ENCODE measurements around the gene KSR2.
"Not testable (repeated sequence)": the region's sequence is repeated elsewhere in the genome, so short reads cannot be mapped to it uniquely, and the experiment has no call there.

The KSR2 gene

DNA sequence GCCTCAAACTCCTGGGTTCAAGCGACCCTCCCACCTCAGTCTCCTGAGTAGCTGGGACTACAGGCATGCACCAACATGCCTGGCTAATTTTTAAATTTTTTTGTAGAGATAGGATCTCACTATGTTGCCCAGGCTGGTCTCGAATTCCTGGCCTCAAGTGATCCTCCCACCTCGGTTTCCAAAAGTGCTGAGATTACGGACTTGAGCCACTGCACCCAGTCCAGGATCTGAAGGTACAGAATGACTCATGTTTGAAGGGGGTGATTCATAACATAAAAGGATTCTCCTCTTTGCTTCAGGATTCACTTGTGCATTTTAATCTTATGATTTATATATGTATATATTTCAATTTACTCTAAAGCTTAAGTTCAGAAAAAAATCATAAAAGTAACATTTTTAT lies 111.7 kb downstream of the KSR2 start:
- DNase-seq, result not testable (repeated sequence)

DNA sequence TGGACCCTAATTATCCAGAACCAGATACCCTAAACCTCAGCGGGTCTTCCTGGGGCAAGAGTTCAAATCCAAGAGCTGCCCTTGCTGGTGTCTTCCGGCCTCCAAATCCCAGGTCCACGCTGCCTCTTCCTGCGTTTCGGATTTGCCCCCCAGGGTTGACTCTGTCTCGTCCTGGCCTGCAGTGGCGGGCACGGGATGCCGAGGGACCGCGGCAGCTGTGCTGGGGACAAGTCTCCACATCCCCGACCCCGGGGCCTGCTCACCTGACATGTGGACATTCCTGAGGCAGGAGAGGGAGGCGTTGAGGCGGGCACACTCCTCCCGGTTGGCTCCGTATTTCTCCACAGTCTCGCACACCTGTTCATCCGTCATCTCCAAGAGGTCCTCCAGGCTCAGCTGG lies 113.6 kb downstream of the KSR2 start:
- DNase-seq, result no peak

DNA sequence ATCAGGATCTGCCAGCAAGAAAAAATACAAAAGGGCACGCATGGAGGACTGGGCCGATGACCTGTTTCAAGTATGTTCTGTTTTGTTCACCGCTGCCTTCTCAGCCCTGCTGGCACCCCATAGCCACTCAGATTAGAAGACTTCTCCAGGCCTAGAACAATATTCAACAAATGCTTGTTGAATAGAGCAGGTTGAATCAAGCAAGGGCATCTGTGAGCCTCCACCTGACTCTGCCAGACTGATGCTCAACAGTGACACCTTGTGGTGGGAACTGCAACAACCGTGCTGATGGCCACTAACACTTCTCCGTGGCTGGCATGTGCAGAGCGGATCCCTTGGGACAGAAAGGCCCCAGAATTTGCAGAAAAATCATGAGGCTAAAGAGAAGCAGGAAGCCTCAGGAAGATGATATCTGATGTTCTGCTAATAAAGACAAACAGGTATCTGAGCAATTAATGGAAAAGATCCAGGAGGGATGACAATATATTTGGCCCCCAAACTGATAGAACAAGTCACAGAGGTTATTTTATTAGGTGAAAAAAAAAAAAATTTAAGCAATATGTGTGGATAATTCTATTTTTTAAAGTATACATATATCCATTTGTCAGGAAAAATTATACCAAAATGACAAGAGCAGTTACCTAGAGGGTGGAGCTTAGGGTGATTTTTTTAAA lies 114.3 kb downstream of the KSR2 start:
- DNase-seq, result peak; percentile 48

DNA sequence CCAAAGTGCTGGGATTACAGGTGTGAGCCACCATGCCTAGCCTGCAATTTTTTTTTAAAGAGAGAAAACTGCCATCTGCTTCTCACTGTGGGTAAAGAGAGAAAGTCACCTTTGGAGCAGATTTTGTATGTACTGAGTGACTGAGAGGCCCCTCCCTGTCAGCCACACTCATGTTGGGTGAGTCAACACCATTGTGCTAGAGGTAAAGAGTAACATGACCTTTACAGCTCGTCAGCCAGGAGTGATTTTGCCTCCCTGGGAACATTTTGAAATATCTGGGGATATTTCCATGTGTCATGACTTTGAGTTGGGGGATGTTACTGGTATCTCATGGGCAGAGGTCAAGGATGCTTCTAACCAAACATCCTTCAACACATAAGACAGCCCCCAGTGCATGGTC lies 115.2 kb downstream of the KSR2 start:
- DNase-seq, result no peak

DNA sequence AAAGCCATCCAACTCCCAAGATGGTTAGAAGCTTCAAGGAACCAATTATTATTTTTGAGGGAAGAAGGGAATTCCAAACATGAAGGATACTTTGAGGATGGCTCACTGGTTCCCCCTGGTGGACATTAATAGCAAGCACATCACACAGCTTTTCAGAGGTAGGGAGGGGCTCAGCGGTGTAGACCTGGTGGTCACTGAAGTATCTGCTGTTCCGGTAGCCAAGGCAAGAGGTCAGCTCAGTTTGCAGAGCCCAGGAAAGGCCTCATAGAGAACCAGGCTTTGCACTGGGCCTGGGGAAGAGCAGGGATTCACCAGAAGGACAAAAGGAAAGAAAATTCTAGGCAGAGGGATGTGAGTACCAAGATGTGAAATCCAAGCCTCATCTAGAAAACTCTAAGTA lies 118.7 kb downstream of the KSR2 start:
- DNase-seq, result peak; percentile 58

DNA sequence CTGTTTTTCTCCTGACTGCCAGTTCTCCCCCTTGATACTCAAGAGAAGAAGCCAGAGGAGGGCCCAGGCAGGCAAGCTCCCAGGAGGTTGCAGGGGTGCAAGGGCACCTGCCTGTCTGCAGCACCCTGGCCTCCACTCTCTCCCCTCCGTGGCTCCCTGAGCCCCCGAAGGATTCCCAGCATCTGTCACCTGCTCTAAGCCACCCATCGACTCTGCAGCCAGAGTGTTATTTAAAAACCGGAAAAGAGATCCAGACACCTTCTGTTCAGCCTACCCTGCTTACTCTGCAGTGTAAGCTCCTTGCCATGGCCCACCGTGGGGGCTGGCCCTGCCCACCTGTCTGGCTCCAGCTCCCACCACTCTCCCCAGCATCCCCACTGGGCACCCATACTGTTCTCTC lies 121.4 kb downstream of the KSR2 start:
- DNase-seq, result no peak

DNA sequence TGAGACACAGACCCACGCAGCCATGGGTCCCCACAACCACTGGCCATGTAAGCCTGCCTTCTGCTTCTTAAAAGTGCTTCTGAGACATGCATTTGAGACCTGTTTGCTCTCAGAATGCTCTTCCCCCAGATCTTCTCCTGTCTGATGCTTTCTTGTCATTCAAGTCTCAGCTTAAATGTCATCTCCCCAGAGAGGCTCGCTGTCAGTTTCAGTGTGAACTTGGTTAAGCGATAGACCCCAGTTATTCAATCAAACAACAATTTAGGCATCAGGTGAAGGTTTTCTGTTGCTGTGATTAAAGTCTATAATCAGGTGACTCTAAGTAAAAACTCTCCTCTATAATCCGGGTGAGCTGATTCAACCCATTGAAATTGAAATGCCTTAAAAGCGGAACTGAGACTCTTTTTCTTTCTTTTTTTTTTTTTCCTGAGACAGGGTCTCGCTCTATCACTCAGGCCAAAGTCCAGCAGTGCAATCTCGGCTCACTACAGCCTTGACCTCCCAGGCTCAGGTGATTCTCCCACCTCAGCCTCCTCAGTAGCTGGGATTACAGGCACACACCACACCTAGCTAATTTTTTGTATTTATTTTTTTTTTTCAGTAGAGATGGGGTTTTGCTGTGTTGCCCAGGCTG lies 123.4 kb downstream of the KSR2 start:
- no peak for DNase-seq

DNA sequence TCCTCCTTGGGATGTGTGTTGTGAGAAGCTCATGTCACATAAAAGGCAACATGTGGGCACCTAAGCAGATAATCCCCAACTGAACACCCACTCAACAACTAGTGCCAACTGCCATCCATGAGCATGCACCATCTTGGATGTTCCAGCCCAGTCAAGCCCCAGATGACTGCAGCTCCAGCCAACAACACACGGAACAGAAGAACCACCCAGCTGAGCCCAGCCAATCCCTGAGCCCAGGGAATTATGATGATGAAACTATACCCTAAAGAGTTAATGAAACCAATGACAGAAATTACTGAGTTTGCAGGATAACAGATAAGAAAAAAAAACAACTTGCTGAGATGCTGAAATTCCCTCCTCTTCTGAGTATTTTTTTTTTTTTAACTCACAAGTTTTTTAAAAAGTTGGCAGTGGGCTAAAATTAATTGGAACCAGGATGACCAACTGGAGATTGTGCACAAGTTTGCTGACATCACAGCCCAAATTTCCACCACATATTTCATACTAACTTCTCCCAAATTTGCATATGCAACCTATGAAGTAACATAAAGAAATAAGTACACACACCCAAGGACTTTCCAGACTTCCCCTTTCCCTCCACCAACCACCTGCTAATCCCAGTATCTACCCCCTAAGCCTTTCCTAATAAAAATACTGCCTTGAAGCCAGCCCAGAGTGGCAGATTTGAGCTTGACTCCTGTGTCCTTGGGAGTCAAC lies 124.5 kb downstream of the KSR2 start:
- DNase-seq, result no peak

DNA sequence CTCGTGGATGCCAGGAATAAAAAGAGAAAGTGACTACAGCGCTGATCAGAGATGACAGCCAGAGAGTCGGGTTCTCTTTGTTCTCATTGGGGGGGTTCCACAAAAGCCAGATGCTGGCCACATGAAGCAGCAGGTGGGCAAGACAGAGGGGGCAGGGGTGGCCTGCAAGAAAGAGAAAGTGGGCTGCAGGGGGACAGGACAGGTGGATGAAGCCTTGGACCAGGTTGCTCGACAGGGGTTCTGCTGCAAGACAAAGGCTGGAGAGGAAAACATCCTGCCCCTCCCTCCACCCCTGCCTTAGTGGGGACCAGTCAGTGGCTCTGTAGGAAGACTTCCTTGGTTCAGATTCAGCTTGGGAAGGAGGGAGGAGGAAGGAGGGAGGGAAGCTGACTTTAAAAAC lies 126.2 kb downstream of the KSR2 start:
- no peak for DNase-seq

DNA sequence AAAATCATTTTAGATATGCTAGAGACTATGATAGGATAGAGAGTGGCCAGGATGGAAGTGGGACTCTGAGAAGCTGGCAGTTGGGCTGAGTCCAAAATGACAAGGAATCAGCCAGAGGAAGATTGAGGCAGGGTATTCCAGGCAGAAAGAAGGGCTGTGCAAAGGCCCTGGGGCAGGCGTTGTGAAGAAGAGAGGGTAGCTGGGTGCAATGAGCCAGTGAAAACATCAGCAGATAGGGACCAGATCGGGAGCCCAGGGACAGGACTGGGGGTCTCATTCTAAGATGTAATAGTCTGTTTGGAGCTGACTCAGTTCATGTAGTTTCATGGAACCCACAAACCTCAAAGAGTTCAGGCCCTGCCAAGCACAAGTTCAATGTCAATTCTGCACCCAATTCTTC lies 126.6 kb downstream of the KSR2 start:
- DNase-seq, result no peak

DNA sequence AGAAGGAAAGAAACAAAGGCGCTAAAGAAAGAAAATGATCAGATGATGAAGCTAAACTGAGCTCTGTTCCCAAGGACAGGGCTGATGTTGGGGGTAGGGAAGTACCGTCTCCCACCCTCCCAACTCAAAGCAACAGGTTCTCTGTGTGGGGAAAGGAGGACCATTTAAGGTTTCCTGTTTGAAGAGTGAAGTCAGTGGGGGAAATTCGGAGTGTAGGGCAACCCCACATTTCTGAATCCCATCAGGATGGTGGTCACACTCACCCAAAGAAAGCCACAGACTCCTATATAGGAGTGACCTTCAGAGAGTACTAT lies 131.1 kb downstream of the KSR2 start:
- no peak for DNase-seq

DNA sequence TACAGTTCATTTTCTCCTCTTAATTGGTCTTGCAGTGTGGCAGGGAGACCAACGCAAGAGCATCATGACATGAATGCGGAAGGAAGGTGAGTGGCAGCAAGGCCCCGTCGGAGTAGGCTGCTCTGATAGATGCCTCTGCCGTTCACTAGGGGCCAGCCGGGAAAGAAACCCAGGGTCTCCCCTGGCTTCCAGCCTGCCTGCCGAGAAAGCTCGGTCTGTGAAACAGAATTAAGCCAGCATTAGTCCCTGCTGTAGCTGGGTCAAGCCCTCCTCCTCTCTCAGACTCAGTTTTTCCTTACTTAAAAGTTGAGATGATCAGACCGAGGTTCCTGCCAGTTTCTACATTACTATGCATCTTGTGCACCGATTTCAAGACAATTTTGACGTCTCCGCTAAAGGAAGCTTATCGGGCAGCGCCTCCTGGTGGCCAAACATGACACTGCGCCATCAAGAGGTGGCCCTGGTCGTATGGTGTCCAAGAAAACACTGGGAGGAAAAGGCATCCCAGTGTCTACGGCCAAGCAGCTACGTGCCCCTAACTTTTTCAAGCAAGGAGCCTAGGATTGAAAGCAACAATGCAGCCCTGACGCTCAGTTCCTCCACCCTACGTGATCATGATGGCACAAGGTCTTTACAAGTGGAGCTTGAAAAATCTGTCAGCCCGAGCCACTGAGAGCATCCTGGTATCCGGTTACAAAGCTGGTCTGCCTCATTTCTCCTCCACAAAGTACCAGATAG lies 131.6 kb downstream of the KSR2 start:
- peak; percentile 75 for DNase-seq

DNA sequence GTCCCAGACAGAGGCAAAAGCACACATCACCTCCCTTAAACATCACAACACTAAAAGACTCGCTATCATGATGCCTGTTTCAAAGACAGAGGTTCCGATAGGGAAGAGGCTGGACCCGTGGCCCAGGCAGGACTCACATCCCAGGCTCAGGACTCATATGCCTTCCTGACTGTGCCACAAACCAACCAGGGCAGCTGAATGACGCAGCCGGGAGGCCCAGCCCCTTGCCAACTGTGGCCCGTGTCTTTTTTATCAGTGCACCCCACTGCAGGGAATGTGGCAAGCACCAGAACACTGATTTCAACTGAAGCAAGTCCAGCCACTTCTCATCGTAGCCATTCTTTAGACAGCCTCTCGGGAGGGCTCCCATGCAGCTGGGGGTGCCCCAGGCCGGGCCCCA lies 132.3 kb downstream of the KSR2 start:
- DNase-seq, result no peak

DNA sequence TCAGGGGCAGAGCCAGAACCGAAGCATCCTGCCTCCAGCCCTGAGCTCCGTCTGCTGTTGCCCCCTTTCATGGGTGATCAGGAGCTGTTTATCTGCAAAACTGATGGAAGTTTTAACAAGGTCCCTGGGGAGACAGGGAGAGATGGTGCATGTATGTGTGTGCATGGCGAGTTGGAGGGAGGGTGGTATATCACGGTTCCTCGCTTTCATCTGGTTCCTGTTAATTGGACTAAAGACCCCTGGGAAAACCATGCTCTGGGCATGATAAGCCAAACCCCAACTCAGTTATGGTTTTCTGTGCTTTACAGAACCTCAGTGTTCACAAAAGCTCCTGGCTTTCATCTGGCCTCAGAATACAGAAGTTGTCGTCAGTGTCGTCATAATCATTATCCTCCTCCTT lies 133.6 kb downstream of the KSR2 start:
- DNase-seq, result no peak

DNA sequence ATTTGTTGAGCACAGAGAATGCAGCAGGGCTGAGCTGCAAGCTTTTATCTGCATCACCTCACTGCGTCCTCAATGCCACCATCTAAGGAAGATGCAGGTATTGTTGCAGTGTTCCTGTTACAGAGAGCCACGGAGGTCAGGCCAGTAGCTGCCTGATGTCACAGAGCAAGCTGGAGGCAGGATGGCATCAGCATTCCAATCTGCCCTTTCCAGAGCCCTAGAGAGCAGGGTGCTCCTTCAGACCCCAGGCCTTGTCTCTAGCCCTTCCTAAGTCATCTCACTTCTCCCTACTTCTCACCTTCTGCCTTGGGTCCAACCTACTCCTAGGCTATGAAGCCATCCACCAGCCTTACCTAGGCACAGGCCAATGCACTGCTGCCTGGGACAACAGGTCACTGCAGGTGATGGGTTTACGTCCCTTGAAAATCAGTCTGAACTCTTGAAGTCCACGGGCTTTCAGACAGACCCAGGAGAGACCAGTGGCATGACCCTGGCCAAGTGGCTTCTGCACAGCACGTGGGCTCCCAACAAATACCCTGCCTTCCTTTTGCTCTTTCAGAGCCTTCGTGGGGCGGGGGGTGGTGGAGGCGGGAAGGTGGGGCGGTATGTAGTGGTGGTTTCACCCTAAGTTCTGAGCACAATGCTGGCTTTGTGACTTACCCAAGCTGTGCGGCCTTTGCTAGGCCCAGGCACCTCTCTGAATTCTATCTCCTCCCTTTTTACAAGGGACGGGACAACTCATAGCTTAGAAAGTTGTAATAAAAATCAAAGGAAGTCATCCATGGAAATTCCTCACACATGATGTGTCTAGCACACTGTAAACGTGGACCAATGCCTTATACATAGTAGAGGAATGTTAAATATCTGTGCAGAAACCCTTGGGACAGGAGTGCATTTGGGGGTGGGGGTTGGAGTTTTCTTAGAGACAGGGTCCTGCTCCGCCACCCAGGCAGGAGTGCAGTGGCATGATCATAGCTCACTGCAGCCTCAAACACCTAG lies 136.0 kb downstream of the KSR2 start:
- DNase-seq, result peak; percentile 83

DNA sequence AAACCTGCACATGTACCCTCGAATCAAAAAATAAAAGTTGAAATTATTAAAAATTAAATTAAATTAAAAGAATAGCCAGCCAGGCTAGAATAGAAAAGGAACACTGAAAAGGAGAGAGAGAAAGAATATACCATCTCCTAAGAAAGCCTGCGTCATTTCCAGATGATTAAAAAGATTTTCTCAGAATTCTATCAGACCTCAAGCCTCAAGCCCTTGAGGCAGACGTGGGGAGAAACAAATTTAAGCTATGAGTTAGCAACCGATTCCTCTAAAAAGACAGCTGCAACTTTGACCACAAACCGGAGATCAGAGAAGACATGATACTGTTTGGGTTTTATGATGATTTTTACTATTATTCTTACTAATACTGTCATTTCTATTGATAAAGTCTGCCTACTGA lies 138.3 kb downstream of the KSR2 start:
- peak; percentile 36 for DNase-seq

DNA sequence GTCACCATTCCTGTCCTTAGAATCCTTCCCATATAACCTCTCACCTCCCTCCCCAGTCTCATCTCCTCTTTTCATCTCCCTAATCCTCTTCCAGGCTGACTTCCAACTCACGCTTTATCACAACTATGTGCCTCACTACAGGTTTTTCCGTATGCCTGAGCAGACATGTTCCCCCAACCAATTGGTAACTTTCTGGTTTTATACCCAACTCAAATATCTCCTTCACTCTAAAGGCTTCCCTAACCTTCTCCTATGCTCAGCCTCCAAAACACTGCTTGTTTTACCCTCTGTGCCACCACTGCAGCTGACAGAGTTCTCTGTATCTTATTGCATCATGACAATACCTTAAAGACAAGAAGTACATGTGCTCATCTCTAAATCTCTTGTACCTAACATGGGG lies 139.7 kb downstream of the KSR2 start:
- DNase-seq, result no peak

DNA sequence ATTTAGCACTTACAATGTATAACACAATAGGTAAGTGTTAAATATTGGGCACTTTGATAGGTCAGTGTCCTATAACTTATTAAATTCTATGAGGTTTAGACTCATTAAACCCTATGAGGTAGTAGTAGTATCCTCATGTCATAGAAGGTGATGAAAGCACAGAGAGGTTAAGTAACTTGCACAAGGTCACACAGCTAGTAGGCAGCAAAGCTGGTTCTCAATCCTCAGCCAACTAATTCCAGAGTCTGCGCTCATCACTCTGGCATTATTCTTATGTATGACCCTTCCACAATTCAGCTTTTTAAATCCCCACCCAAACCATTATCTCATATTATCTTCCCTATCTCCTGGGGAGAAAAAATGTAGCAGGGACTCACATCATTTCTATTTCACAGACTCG lies 141.1 kb downstream of the KSR2 start:
- no peak for DNase-seq

DNA sequence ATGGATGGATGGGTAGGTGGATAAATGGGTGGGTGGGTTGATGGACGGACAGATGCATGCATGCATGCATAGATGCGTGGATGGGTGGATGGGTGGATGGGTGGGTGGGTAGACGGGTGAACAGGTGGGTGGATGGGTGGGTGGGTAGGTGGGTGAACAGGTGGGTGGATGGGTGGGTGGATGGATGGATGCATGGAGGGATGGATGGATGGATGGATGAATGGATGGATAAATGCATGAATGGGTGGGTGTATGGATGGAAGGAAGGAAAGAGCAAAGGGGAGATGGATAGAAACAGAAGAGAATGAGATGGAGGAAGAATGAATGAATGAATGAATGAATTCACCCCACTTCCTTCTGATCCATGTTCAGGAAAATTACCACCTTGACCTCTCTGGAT lies 143.0 kb downstream of the KSR2 start:
- DNase-seq, result no peak

DNA sequence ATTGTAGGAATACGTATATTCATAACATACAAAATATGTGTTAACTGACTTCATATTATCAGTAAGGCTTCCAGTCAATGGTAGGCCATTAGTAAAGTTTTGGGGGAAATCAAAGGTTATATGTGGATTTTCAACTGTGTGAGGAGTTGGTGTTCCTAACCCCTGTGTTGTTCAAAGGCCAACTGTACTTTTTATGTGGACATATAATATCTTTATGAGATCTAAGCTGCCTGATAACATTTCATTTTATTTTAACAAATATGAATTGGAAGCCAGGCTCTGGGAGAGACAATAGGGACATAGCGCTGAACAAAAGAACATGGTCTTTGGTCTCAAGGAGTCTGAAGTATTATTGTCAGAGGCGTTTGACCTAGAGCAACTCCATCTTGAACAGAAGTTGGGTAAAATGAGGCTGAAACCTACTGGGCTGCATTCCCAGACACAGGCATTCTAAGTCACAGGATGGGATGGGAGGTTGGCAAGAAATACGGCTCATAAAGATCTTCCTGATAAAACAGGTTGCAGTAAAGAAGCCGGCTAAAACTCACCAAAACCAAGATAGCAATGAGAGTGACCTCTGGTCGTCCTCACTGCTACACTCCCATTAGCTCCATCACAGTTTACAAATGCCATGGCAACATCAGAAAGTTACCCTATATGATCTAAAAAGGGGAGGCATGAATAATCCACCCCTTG lies 147.2 kb downstream of the KSR2 start:
- DNase-seq, result no peak

DNA sequence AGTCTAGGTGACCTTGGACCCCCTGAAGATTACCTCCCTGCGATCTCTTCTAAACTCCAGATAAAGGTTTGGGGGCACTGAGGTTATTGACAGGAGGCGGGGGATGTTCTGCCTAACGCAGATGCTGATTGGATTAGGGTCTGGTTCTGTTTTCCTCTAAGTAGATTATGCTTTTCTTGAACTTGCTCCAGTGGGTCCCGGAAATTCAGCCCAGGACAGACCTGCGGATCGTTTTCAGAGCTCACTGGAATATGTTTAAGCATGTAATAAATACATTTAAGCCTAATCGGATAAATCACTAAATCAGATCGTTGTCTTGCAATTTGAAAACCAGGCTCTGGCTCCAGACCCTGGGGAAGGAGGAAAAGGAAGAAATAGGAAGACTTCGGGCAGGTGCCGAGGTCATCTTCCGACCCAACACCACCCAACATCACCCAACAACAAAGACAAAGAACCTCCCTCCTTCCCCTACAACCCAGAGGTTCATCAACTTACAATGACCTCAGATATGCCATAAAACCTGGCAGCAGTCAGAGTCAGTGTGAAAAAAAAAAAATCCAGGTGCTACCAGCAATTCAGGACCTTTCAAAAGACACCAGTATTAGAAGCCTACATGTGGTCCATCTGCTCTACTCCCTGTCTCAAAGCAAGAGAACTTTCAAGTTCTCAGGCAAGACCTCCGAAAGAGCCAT lies 148.4 kb downstream of the KSR2 start:
- DNase-seq, result no peak
